Mucosa of gallbladder (tissue), 1 donor: ENCODE measurements around the gene WBP2NL. TPM values are rescaled to one million over a fixed set of nuclear protein-coding genes. Genes with fewer than 3 reads are reported as not detected.
A peak's percentile ranks its signal among the peaks of the same experiment; 100 is the strongest.
"Not testable (repeated sequence)": the region's sequence is repeated elsewhere in the genome, so short reads cannot be mapped to it uniquely, and the experiment has no call there.

Experiments
- DNase-seq: peaks from one replicate; pipeline ENCODE4 v3.0.0-alpha.2; 2020; ENCODE audit warnings: low spot score
- total RNA-seq: library from RNA; stranded (reverse); gene quantifications from one replicate; pipeline ENCODE4 v1.2.1, GENCODE V29; 2021
- donor health status: DM: no; HTN: no; CAD: no.

Gene WBP2NL
- total RNA-seq, 1 donor from 2014 or later, result 1.6 TPM

DNA sequence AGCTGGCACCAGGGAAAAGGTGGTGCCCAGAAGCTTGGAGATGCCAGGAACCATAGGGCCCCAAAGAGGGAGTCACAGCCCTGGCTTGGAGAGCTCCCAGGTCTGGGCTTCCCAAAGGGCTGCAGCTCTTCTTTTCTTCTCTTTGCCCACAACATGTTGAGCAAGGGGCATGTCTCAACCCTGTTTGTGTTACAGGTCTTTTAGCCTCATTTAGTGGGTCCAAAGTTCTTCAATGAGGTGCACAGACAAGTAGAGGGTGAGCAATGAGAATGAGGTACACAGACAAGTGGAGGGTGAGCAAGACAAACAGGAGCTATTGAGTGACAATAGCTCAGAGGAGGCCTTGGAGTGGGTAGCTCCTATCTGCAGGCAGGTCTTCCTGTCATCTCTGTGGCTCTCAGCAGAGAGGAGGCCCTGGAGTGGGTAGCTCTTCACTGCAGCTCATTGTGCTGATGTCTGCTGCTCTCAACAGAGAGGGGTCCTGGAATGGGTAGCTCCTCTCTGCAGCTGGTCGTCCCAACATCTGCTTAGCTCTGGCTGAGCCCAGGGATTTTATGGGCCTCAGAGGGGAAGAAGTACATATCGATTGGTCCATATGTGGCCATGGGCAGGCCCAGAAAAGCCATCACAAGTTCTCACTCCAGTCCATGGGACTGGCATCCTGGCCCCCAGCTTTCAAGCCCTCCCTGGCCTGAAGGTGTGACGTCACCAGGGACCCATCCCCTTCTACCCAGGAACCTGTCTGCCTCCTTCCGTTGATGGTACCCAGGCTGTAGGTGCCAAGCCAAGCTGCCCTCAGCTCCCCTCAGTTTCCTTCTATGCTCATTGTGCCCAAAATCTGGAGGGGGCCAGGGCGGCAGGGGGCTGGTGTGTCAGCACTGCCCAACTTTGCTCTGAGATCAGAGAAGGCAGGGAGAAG is 34.9 kb downstream of the WBP2NL start:
- DNase-seq, result no peak

DNA sequence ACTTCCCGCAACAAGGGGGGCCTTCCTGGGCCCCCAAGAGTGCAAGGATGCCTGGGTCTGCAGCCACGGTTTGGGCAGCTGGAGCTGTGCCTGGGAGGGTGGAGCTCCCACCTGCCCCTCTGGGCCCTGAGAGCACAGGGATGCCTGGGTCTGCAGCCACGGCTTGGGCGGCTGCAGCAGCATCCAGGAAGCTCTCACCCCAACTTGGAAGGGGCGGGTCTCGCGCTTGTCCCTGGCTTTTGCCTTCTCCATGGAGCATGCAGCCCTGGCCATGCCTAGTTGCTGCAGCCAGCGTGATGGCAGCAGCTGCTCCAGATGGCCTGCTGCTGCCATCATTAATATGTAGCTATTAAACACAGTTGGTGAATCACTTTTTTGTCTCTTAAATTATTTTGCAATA is 36.7 kb downstream of the WBP2NL start:
- no peak for DNase-seq

DNA sequence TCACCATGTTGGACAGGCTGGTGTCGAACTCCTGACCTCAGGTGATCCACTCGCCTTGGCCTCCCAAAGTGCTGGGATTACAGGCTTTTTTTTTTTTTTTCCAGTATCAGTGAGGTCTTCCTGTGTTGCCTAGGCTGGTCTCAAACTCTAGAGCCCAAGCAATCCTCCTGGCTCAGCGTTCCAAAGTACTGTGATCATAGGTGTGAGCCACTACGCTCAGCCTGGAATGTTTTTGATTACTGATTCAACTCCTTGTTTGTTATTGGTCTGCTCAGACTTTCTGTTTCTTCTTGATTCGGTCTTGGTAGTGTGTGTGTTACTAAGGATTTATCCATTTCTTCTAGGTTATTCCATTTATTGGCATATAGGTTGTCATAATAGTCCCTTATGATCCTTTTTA is 40.7 kb downstream of the WBP2NL start:
- DNase-seq, result no peak

DNA sequence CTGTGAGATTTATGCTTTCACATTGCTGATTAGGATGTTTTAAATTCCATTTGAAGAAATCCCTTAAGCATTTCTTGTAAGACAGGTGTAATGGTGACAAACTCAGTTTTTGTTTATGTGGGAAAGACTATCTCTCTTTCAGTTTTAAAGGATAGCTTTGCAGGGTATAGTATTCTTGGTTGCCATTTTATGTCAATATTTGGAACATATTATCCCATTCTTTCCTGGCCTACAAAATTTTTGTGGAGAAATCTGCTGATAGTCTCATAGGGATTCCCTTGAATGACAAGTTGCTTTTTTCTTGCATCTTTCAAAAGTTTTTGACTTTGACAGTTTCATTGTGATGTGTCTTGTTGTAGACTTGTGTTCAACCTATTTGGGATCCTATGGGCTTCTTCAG is 43.2 kb downstream of the WBP2NL start:
- no peak for DNase-seq

DNA sequence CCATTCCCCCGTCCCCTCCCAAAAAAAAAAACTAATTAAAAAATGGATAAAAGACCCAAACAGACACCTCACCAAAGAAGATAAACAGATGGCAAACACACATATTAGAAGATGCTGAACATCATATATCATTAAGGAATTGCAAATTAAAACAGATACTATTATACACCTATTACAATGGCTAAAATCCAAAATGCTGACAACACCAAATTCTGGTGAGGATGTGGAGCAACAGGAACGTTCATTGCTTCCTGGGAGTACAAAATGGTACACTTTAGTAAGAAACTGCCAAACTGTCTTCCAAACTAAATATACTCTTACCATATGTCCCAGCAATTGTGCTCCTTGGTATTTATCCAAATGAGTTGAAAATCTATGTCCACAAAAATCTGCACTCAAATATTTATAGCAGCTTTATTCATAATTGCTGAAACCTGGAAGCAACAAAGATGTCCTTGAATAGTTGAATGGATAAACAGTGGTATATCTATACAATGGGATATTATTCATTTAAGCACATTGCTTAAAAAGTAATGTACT is 52.1 kb downstream of the WBP2NL start:
- no peak for DNase-seq

DNA sequence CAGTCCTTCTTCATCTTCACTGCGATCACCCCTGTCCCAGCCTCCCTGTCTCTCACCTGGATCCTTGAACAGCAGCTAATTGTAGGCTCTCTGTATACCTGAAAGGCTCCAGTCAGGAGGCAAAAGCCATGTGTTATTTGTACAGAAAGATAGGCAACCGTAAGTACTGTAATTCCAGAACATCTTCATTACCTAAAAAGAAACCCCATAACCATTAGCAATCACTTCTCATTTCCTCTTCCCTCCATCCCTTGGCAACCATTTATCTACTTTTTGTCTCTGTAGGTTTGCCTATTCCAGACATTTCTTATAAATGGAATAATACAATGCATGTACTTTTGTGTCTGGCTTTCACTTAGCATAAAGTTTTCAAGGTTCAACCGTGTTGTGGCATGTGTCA is 54.2 kb downstream of the WBP2NL start:
- DNase-seq, result no peak

DNA sequence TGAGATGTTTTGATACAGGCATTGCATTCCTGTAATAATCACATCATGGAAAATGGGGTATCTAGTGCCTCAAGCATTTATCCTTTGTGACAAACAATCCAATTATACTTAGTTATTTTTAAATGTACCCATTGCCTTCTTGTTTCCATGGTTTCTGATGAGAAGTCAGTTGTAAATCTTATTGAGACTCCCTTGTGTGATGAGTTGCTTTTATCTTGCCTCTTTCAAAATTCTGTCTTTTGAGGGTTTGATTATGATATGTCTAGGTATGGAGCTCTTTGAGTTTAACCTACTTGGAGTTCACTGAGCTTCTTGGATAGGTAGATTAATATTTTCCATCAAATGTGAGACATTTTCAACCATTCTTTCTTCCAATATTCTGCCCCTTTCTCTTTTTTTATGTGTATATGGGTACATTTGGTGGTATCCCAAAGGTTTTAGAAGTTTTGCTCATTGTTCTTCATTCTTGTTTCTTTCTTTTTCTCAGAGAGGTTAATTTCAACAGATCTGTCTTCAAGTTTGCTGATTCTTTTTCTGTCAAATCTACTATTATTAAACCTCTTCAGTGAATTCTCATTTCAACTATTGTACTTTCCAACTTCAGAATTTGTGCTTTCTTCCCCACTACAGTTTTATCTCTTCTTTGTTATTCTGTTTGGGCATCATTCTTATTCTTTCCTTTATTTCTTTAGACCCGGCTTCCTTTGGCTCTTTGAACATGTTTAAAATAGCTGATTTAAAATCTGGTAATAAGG is 58.3 kb downstream of the WBP2NL start:
- DNase-seq, result no peak

DNA sequence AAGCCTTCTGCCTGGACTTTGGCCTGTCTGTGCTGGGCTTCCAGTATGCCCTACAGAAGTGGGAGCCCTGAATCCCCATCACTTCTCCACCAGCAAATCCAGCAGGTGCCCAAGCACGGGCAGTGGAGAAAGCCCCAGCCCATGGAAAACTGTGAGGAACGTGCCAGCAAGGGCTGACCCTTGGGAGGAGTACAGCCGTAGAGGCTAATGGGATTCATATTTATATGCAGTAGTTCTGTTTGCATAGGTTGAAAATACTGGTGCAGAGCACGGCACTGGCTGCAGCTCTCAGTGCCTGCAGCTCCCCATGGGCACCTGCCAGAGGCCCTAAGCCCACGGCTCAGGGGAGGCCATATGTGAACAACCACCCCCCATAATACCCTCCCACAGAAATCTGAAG is 61.9 kb downstream of the WBP2NL start:
- DNase-seq, result no peak

DNA sequence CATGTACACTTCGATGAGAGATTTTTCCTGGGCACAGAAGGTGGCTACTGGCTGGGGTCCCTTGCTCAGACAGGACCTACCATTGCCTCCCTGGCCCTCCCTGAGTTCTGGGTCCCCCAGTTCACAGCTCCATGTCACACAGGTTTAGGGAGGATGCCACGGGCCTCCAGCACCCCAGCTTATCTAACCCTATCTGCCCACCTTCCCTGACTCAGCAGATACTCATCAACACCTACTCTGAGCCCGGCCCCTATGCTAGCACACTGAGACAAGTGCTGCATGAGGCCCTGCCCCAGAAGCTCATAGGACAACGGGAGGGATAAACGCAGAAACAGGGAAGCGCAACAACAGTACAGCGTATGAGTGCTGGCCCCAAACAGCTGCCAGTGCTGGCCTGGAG is 62.5 kb downstream of the WBP2NL start:
- no peak for DNase-seq

DNA sequence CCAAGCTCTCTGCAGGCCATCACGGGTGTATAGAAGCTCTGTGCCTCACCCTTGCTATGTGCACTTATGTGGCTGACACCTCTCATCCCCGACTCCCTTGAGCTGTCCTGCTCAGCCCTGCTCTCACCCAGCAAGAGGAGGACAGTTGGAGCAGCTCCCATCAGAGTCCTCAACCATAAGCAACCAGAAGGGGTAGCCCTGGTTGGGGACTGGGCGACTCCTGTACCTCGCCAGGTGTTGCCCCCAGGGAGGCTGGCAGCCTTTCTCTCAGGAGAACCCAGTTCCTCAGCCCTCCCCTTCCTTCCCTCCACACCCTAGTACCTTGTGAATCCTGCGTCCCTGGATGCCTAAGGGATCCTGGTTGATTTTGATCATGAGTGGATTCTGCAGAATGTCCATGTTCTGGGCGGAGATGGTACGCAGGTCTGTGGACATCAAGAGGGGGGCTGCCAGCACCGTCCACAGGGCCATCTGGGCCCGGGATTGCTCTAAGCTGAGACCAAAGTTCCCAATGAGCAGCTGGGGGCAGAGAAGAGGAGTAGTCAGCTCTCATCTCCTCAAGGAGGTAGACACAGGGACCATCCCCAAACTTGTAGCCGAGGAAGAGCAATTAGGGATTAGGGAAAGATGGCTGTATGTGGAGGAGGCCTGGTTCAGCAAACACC is 64.0 kb downstream of the WBP2NL start:
- DNase-seq, result no peak

DNA sequence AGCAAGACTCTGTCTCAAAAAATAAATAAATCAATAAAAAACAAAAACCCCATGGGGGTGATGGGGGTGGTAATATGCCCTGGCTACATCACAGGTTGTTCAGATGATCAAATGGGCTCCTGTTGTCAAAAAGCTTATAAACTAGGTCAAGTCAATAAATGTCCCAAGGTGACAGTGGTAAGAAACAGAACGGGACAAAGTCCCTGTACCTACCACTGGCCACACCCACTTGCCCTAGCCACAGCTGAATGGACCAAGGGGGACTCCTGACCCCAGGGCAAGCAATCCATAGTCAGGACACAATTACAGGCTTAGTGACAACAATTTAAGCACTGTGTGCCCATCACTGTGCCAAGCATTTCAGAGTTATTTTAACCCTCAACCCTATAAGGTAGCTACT is 66.0 kb downstream of the WBP2NL start:
- DNase-seq, result peak; percentile 59

DNA sequence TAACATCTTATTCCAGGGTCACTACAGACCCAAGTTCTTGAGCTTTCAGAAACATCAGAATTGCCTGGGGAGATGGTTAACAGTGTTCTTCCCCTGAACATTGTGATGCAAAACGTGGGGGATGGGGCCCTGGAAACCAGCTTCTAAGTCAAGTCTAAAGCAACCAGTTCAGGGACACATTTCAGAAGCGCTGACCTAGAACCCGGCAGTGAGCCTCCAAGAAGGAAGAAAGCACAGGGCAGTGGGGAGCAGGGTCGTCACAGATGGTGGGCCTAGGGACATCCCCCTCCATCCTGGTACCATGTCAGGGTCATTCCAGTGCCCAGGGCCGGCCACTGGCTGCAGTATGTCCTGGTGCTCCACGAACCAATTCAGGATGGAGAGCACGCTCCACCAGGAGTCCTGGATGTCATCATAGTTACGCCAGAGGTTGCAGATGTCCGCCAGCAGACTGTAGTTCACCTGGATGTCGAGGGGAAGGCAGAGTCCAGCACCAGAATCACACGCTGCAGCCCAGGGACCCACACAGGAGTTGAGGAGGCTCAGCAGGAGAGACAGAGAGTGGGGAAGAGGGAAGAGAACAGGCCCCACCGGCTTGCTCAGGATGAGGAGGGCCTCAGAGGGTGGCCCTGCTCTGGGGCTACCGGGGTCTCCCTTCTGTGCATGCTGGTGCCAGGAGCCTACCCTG is 67.0 kb downstream of the WBP2NL start:
- DNase-seq, result no peak

DNA sequence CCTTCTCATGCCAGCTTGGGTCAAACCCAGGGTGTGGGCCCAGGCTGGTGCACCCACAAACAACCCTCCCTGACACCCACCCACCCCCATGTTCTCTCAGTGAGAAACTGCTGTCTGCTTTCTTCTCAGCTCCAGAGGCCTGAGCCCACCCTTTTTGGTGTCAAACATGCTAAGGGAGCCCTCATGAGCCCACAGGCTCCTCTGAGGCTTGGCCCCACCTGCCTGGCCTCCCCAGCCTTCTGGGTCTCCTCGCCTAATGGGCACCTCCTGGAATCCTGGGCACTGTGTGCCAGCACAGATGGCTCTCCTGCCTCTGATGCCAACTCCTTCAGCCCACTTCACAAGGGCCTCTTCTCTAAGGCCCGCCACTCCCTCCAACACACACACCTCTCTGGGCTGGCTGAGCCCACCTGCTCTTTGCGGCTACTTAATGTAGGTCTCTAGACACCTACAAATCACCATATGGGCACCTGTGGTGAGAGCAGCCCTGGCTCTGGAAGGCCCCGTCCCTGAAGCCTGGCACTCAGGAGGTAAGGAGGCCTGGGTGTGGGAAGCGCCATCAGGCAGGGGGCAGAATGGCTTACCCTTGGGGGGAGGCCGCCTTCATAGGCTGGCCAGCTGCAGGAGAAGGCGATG is 67.7 kb downstream of the WBP2NL start:
- DNase-seq, result no peak

DNA sequence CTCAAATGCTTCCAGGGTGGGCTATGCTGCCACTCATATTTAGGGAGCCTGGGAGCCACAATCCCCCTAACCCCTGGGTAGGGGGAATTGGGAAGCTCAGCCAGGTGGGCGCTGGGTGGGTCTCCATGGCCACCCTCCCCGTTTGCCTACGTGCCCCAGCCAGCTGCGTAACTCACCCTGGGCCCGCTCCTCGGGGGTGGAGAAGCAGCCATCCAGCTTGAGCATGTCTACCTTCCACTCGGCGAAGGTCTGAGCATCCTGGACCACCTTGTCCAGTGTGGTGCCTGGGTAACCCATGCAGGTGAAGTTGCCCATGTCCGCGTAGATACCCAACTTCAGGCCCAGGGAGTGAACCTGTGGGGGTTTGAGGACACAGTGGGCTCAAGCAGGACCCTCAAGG is 68.3 kb downstream of the WBP2NL start:
- no peak for DNase-seq

DNA sequence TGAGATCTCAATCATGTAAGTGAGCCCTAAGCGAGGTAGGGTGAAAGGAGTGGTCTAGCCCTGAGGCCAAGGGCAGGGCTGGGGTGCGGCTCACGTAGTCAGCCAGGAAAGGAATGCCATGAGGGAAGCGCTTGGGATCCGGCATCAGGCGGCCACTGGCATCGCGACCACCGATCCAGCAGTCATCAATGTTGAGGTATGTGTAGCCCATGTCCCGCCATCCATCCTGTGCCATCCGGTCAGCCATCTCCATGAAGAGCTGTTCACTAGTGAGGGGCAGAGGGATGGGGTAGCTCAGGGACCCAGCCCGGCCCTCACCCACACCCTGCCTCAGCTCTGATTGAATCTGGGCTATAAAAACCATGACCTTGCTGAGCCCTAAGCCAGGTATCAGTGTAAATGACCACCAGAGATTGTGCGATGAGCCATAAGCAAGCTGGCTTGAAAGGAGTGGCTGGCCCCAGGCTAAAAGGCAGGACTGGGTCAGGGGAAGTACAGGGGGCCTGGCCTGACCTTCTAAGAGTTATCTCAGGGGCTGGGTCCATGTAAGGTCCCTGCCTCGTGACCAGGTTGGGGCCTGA is 69.2 kb downstream of the WBP2NL start:
- no peak for DNase-seq

DNA sequence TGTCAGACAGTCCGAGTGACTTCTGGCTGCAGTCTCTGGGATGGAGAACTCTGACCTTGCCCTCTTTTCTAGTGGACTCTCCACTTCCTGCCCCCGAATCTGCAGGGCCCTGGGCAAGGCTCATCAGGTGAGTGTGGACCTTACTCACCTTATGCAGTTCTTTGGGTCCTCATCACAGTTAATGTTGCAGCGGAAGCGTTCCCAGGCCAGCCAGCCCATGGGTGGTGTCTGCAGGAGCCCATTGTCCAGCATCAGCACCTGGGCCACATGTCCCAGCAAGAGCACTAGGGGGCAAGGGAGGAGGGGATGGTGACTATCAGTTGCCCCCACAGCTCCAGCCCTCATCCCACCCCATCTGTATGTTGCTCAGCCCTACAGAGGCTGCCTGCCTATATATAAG is 69.7 kb downstream of the WBP2NL start:
- DNase-seq, result no peak

DNA sequence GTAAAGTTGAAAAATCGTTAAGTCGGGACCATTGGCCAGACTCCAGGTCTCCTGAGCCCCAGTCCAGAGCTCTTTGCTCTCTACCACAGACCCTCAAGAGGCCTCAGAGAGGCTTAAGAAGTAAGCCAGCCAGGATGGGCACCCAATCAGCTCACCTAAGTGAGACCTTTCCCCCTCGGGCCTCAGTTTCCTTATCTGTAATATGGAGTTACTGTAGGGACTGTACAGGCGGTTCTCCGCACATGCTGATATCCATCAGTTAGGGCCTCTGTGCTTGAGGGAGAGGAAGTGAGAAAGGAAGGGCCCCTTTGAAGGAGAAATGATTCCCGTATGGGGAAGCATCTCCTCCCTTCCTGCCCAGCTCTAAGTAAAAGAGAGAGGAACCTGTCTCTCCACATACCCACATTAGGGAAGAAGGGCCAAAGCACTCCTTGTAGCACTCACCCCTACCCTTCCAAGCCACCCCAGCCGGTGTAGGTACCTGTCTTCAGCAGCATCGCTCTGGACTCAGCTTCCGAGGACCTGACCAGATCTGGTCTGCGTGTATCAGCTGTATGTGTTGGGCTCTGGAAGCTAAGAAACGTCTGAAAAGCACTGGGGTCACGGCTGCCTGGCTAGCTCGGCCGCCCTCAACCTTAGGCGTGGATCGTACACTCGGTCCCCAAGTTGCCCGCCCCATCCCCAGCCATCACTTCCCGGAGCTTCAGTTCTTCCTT is 71.4 kb downstream of the WBP2NL start:
- DNase-seq, result no peak

DNA sequence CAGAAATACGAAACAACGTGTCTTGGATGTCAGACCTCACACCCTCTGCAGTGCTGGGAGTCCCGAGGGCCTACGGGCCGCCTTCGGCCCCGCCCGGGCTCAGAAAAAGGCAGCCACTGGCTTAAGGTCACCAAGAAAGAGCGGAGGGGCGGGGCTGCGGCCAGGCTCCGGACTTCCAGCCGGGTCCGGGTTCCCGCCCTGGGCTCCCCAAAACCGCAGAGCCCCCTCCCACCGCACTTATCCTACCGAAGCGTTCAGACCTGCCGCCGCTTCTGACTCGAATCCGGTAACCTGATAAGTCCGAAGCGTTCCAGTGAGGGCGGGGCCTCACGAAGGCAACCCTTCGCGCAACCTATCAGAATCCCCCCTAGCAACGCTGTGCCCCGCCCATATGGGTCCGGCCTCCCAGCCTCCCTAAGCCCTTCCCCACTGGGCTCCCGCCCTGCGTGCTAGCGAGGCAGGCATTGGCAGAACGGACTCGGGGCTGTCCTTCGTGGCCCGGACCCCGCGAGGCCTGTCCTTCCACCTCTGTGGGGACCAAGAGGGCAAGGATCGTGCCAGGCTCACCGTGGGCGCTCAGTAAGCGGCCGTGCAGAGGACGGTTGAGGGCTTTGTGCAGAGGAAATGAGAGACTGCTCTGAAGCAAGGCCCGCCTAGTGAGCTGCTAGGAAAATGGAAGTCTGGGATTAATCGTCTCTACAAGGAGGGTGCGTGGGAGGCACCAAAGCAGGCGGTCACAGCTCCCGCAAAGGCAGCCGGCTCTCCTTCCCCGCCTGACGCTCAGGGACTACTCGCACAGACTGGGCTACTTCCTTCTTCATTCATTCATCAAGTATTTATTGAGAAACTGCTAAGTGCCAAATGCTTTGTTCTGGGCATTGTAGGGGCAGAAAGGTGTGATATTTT is 72.2 kb downstream of the WBP2NL start, which contains the start of gene NAGA:
NAGA (minus strand) TSS at position 296 of the 906 bp plus-strand sequence. CDS start 515 bp downstream, outside the sequence.
- peak; percentile 93 for DNase-seq

DNA sequence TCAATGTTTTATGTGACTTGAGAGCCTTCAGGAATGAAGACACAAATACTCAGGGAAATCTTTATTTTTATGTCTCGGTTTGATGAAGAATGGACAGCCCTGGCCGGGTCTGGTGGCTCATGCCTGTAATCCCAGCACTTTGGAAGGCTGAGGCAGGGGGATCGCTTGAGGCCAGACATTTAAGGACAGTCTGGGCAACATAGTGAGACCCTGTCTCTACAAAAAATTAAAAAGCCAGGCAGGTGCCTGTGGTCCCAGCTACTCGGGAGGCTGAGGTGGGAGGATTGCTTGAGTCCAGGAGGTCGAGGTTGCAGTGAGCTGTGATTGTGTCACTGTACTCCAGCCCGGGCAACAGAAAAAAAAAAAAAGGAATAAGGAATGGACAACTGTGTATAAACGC is 72.9 kb downstream of the WBP2NL start:
- not testable (repeated sequence) for DNase-seq
